Measurements from ENCODE around the gene ZNF277. TPM values are rescaled to one million over a fixed set of nuclear protein-coding genes. Genes with fewer than 3 reads are reported as not detected.

The ZNF277 gene
- total RNA-seq, 1 experiment from 2014 or later: 12.8 TPM

DNA sequence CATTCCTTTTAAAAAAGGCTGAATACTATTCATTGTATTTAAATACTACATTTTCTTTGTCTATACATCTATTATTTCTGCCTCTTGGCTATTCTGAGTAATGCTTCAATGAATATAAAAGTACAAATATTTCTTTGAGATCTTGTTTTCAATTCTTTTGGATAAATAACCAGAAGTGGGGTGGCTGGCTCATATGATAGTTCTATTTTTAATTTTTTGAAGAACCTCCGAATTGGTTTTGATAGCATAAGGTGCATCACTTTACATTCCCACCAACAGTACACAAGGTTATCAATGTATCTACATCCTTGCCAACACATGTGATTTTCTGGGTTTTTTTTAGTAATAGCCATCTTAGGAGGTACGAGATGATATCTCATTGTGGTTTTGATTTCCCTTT lies 72.5 kb downstream of the ZNF277 start:
- Histone ChIP-seq H3K27ac (ENCODE audit: low read length) (no peak overlapping the region), H3K4me1 (ENCODE audit: control insufficient read depth, insufficient read depth, low read length) (no peaks in the 10 kb centered on the region), H3K36me3 (ENCODE audit: control insufficient read depth, insufficient read depth, low read length) (no peaks in the 10 kb centered on the region), H3K27me3 (ENCODE audit: control insufficient read depth, insufficient read depth, low read length) (no peaks in the 10 kb centered on the region), H3K4me3 (ENCODE audit: low read depth in 2 of 2, low read length in 2 of 2) (no peak overlapping the region), H3K9me3 (ENCODE audit: control insufficient read depth, insufficient read depth, low read depth, low read length) (no peaks in the 10 kb centered on the region)
- no TSS peak for BruUV-seq (replicated peaks)
- ChIA-PET CTCF (no interaction called here), POLR2A (no interaction called here)
- intact Hi-C loops (cut with micrococcal nuclease; ENCODE audit: unreplicated experiment) (no loop called here), in situ Hi-C loops (cut with HindIII; ENCODE audit: low pct_unique_long_range_greater_than_20kb, low sequenced_read_pairs) (no loop called here)
- ATAC-seq (no peak), DNase-seq (ENCODE audit: low read depth, low spot score) (no peak)
- no peak for TF ChIP-seq CTCF (IDR thresholded peaks at IDR 0.05)
- no peak for TF ChIP-seq TCF7L2 (IDR thresholded peaks at IDR 0.05; ENCODE audit: low read depth, low read length)
- no peak for TF ChIP-seq POLR2AphosphoS5 (IDR thresholded peaks at IDR 0.05; ENCODE audit: low read depth, low read length)
- TF ChIP-seq REST (IDR thresholded peaks at IDR 0.05; ENCODE audit: insufficient read depth in 1 of 2, low read depth in 2 of 2, low read length in 1 of 2): no peak
- no peak for TF ChIP-seq SIN3A (IDR thresholded peaks at IDR 0.05; ENCODE audit: borderline replicate concordance, insufficient read depth, low read depth, low read length)

DNA sequence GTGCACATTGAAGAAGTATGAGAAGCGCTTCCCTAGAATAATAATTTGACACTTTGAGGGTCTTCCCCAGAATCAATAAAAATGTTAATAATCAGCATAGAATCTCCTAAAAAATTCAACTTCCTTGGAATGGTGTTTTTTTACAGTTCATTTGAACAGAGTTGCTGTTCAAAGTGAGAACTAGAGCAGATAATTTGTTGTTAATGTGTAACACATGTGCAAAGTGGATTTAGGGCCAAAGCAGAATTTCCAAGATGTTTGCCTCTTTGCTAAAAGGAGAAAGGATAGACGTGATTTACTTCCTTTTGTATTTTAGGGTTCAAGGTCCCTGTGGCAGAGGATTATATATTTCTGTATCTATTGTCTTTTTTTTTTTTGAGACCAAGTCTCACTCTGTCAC lies 73.8 kb downstream of the ZNF277 start:
- in situ Hi-C loops (cut with HindIII; ENCODE audit: low pct_unique_long_range_greater_than_20kb, low sequenced_read_pairs): no loop called here
- H3K4me3 ChIP-seq (ENCODE audit: low read depth in 2 of 2, low read length in 2 of 2): no peak overlapping the region
- H3K27me3 ChIP-seq (ENCODE audit: control insufficient read depth, insufficient read depth, low read length): no peaks in the 10 kb centered on the region
- BruUV-seq (replicated peaks): no TSS peak
- POLR2A ChIA-PET: no interaction called here
- intact Hi-C loops (cut with micrococcal nuclease; ENCODE audit: unreplicated experiment): no loop called here
- CTCF ChIA-PET: no interaction called here
- H3K27ac ChIP-seq (ENCODE audit: low read length): no peak overlapping the region
- DNase-seq (ENCODE audit: low read depth, low spot score): no peak
- no peaks in the 10 kb centered on the region for H3K9me3 ChIP-seq (ENCODE audit: control insufficient read depth, insufficient read depth, low read depth, low read length)
- no peaks in the 10 kb centered on the region for H3K4me1 ChIP-seq (ENCODE audit: control insufficient read depth, insufficient read depth, low read length)
- TF ChIP-seq CTCF (IDR thresholded peaks at IDR 0.05) (no peak), REST (IDR thresholded peaks at IDR 0.05; ENCODE audit: insufficient read depth in 1 of 2, low read depth in 2 of 2, low read length in 1 of 2) (no peak), SIN3A (IDR thresholded peaks at IDR 0.05; ENCODE audit: borderline replicate concordance, insufficient read depth, low read depth, low read length) (no peak), TCF7L2 (IDR thresholded peaks at IDR 0.05; ENCODE audit: low read depth, low read length) (no peak), POLR2AphosphoS5 (IDR thresholded peaks at IDR 0.05; ENCODE audit: low read depth, low read length) (no peak)
- H3K36me3 ChIP-seq (ENCODE audit: control insufficient read depth, insufficient read depth, low read length): no peaks in the 10 kb centered on the region
- ATAC-seq: no peak
